Stimulated activated CD8-positive, alpha-beta memory T cell treated with anti-CD3 and anti-CD28 coated beads, Interleukin-12 subunit alpha, Interleukin-12 subunit beta, amount 100 ng/mL, for 4 hours (primary cell): ENCODE measurements around the gene ST6GALNAC2.
A peak's percentile ranks its signal among the peaks of the same experiment; 100 is the strongest.
"Not testable (repeated sequence)": the region's sequence is repeated elsewhere in the genome, so short reads cannot be mapped to it uniquely, and the experiment has no call there.

ENCODE experiments used
- DNase-seq: peaks from one replicate; pipeline ENCODE4 v3.0.0-alpha.2; 2020; ENCODE audit warnings: low read depth

The ST6GALNAC2 gene

GRCh38 chr17:76528528-76529223, 57.0 kb downstream of the ST6GALNAC2 start:
- DNase-seq, result no peak

- DNase-seq, result no peak
Observed at GRCh38 chr17:76528156-76528527, 57.5 kb downstream of the ST6GALNAC2 start.

GRCh38 chr17:76527430-76528111, 58.1 kb downstream of the ST6GALNAC2 start:
- no peak for DNase-seq

GRCh38 chr17:76527016-76527415, 58.6 kb downstream of the ST6GALNAC2 start:
- DNase-seq, result not testable (repeated sequence)

- DNase-seq, result not testable (repeated sequence)
Observed at GRCh38 chr17:76525513-76525833, 60.2 kb downstream of the ST6GALNAC2 start.

- DNase-seq, result no peak
Observed at GRCh38 chr17:76524598-76525512, 60.8 kb downstream of the ST6GALNAC2 start.

- DNase-seq, result peak; percentile 64
Observed at GRCh38 chr17:76523084-76524037, 62.3 kb downstream of the ST6GALNAC2 start.

GRCh38 chr17:76521683-76522082, 64.0 kb downstream of the ST6GALNAC2 start:
- DNase-seq, result not testable (repeated sequence)

- no peak for DNase-seq
Observed at GRCh38 chr17:76521262-76521661, 64.4 kb downstream of the ST6GALNAC2 start.

- DNase-seq, result no peak
Observed at GRCh38 chr17:76519048-76519966, 66.4 kb downstream of the ST6GALNAC2 start.

- no peak for DNase-seq
Observed at GRCh38 chr17:76517638-76518038, 68.0 kb downstream of the ST6GALNAC2 start.
